ENCODE results near the gene CHRNG. TPM values are rescaled to one million over a fixed set of nuclear protein-coding genes. Genes with fewer than 3 reads are reported as not detected.

Gene CHRNG
- total and polyA plus RNA-seq, 2 donors (not counting 1 experiment from before 2014, with no cell fraction given) = not detected

DNA sequence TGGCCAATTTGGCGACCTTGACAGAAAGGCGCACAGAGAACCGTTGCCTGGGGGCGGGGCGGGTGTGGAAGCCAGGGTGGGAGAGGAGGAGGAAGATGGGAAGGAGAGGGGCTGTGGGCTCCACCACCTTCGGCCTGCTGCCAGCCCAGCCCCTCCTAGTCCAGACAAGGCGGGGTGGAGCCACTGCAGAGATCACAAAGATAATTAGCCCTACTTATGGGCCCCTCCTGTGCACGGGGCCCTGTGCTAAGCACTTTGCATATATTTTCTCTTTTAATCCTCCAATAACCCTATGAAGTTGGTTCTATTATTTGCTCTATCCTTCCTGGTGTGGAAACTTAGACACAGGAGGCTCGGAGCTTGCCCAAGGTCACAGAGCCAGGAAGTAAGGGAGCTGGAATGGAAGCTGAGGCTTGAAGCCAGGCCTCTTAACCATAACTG lies 38.1 kb upstream of the CHRNG start:
- no peaks in the 10 kb centered on the region for H3K4me1 ChIP-seq (ENCODE audit: control insufficient read depth, extremely low read depth, insufficient read depth, low read length)
- no peak overlapping the region for H3K4me3 ChIP-seq (replicated peaks in 1 of 4; ENCODE audit: control extremely low read depth in 1 of 4, insufficient read depth in 1 of 4, low read depth in 3 of 4, low read length in 4 of 4)
- H3K79me2 ChIP-seq (ENCODE audit: control insufficient read depth, insufficient read depth, low read length) = no peaks in the 10 kb centered on the region
- TF ChIP-seq, protein P1, sequence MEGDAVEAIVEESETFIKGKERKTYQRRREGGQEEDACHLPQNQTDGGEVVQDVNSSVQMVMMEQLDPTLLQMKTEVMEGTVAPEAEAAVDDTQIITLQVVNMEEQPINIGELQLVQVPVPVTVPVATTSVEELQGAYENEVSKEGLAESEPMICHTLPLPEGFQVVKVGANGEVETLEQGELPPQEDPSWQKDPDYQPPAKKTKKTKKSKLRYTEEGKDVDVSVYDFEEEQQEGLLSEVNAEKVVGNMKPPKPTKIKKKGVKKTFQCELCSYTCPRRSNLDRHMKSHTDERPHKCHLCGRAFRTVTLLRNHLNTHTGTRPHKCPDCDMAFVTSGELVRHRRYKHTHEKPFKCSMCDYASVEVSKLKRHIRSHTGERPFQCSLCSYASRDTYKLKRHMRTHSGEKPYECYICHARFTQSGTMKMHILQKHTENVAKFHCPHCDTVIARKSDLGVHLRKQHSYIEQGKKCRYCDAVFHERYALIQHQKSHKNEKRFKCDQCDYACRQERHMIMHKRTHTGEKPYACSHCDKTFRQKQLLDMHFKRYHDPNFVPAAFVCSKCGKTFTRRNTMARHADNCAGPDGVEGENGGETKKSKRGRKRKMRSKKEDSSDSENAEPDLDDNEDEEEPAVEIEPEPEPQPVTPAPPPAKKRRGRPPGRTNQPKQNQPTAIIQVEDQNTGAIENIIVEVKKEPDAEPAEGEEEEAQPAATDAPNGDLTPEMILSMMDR (conservative IDR thresholded peaks at IDR 0.05 in 1 of 2, IDR thresholded peaks at IDR 0.05 in 1 of 2; ENCODE audit: low read depth in 1 of 2, low read length in 2 of 2) = no peak
- TF ChIP-seq EZH2 (IDR thresholded peaks at IDR 0.05; ENCODE audit: low read length, missing control alignments) = no peak
- peaks cover 21% of the 10 kb centered on the region for H3K27me3 ChIP-seq (ENCODE audit: control insufficient read depth, insufficient read depth, low read length)
- no peak overlapping the region for H3K27ac ChIP-seq (ENCODE audit: insufficient read depth, low read length)
- H3K36me3 ChIP-seq (ENCODE audit: control insufficient read depth, insufficient read depth, low read length) = no peaks in the 10 kb centered on the region
- H3K9me3 ChIP-seq (ENCODE audit: control insufficient read depth, insufficient read depth, low read depth, low read length) = no peaks in the 10 kb centered on the region
- no peaks in the 10 kb centered on the region for H4K20me1 ChIP-seq (ENCODE audit: control insufficient read depth, extremely low read depth, insufficient read depth, low read length)
- H2AFZ ChIP-seq (ENCODE audit: low read length) = no peak overlapping the region
- no peak overlapping the region for H3K9ac ChIP-seq (ENCODE audit: insufficient read depth, low read length)
- DNase-seq (ENCODE audit: low read depth in 2 of 2) = no peak
- H3K4me2 ChIP-seq (ENCODE audit: extremely low read depth, insufficient read depth, low read length) = no peak overlapping the region

DNA sequence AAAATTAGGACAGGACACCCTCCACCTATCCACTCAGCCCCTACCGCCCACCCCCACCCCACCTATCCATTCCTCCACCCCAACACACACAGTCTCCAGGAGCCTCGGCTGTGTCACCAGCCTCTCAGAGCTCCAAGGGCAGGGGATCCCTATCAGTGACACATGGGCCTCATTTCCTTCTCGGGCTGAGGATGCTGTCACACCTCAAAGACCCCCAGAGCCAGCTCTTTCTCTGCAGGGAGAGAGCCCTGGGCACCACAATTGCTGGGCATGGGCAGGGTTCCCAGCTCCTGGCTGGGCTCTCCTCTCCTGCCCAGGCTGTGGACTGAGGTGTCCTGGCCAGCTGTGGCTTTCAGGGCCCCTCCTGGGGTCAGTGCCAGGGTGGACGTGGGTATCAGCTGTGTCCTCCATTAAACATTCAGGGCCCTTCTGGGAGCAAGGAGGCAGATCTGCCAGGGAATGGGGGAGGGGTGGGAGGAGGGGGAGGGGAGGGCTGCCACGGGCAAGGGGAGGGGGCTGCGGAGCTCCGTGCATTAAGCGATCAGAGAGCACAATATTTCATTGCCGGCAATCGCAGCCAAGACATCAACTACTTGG lies 37.6 kb upstream of the CHRNG start:
- Histone ChIP-seq H3K4me1 (ENCODE audit: control insufficient read depth, extremely low read depth, insufficient read depth, low read length) (no peaks in the 10 kb centered on the region), H3K36me3 (ENCODE audit: control insufficient read depth, insufficient read depth, low read length) (no peaks in the 10 kb centered on the region), H3K79me2 (ENCODE audit: control insufficient read depth, insufficient read depth, low read length) (no peaks in the 10 kb centered on the region), H3K9ac (ENCODE audit: insufficient read depth, low read length) (no peak overlapping the region), H3K9me3 (ENCODE audit: control insufficient read depth, insufficient read depth, low read depth, low read length) (no peaks in the 10 kb centered on the region), H3K27ac (ENCODE audit: insufficient read depth, low read length) (no peak overlapping the region), H4K20me1 (ENCODE audit: control insufficient read depth, extremely low read depth, insufficient read depth, low read length) (no peaks in the 10 kb centered on the region), H3K27me3 (ENCODE audit: control insufficient read depth, insufficient read depth, low read length) (peaks cover 21% of the 10 kb centered on the region), H2AFZ (ENCODE audit: low read length) (no peak overlapping the region), H3K4me3 (replicated peaks in 1 of 4; ENCODE audit: control extremely low read depth in 1 of 4, insufficient read depth in 1 of 4, low read depth in 3 of 4, low read length in 4 of 4) (no peak overlapping the region), H3K4me2 (ENCODE audit: extremely low read depth, insufficient read depth, low read length) (no peak overlapping the region)
- no peak for DNase-seq (ENCODE audit: low read depth in 2 of 2)
- TF ChIP-seq EZH2 (IDR thresholded peaks at IDR 0.05; ENCODE audit: low read length, missing control alignments) = no peak
- TF ChIP-seq, protein P1 (conservative IDR thresholded peaks at IDR 0.05 in 1 of 2, IDR thresholded peaks at IDR 0.05 in 1 of 2; ENCODE audit: low read depth in 1 of 2, low read length in 2 of 2) = no peak

DNA sequence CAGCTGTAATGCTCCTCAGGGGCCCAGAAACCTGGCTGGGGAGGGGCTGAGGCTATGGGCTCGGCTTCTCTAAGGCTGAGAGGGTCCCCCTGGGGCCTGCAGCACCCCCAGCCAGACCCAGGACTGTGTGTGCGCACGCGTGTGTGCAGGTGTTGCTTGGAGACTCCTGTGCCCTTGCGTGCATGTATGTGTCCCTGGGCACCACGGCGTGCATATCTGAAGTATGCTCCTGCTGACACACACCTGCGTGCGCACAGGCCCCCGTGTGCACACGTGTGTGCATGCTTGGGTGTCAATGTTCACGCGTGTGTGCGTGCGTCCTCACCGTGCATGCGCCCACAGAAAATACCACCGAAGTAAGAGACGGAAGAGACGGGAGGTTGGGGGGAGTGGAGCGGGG lies 37.0 kb upstream of the CHRNG start:
- Histone ChIP-seq H4K20me1 (ENCODE audit: control insufficient read depth, extremely low read depth, insufficient read depth, low read length) (no peaks in the 10 kb centered on the region), H3K4me2 (ENCODE audit: extremely low read depth, insufficient read depth, low read length) (no peak overlapping the region), H3K36me3 (ENCODE audit: control insufficient read depth, insufficient read depth, low read length) (no peaks in the 10 kb centered on the region), H3K4me3 (replicated peaks in 1 of 4; ENCODE audit: control extremely low read depth in 1 of 4, insufficient read depth in 1 of 4, low read depth in 3 of 4, low read length in 4 of 4) (no peak overlapping the region), H3K79me2 (ENCODE audit: control insufficient read depth, insufficient read depth, low read length) (no peaks in the 10 kb centered on the region), H3K4me1 (ENCODE audit: control insufficient read depth, extremely low read depth, insufficient read depth, low read length) (no peaks in the 10 kb centered on the region), H2AFZ (ENCODE audit: low read length) (no peak overlapping the region), H3K27ac (ENCODE audit: insufficient read depth, low read length) (no peak overlapping the region), H3K27me3 (ENCODE audit: control insufficient read depth, insufficient read depth, low read length) (peaks cover 21% of the 10 kb centered on the region), H3K9me3 (ENCODE audit: control insufficient read depth, insufficient read depth, low read depth, low read length) (no peaks in the 10 kb centered on the region), H3K9ac (ENCODE audit: insufficient read depth, low read length) (no peak overlapping the region)
- no peak for TF ChIP-seq EZH2 (IDR thresholded peaks at IDR 0.05; ENCODE audit: low read length, missing control alignments)
- TF ChIP-seq, protein P1 (conservative IDR thresholded peaks at IDR 0.05 in 1 of 2, IDR thresholded peaks at IDR 0.05 in 1 of 2; ENCODE audit: low read depth in 1 of 2, low read length in 2 of 2) = no peak
- DNase-seq (ENCODE audit: low read depth in 2 of 2) = no peak
